ENCODE results near the gene GBX2. TPM values are rescaled to one million over a fixed set of nuclear protein-coding genes. Genes with fewer than 3 reads are reported as not detected.
A peak's percentile ranks its signal among the peaks of the same experiment; 100 is the strongest.

GBX2 gene
- total and polyA plus RNA-seq, 3 donors from 2014 or later, result 0.47 to 0.90 (median 0.56) TPM

DNA sequence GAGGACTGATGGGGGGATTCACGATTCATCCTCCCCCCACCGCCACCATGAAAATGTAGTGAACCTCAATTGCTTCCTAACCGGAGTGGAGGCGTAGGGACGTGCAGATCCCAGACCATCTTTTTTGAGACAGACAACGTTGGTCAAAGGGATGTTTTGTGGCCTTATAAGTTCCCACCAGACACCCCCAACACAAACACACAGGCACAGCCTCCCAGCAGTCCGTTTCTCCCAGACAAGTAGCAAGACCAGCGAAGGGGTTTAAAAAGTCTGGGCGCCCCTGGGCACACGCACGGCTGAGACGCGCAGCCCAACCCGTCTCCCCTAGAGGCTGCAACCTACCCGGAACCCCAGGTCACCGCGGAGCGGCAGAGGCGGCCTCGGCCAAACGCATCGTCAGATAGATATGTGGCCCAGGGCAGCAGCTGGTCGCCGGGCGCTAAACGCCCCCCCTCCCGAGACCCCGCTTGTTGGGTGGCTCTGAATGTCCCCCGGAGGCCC is 1.3 kb downstream of the GBX2 start:
- DNase-seq, result no peak
- H3K4me3 ChIP-seq, result peak overlapping the region; percentile 6 to 47
- no peak for TF ChIP-seq POLR2A (IDR thresholded peaks at IDR 0.05)
- TF ChIP-seq, protein P1, sequence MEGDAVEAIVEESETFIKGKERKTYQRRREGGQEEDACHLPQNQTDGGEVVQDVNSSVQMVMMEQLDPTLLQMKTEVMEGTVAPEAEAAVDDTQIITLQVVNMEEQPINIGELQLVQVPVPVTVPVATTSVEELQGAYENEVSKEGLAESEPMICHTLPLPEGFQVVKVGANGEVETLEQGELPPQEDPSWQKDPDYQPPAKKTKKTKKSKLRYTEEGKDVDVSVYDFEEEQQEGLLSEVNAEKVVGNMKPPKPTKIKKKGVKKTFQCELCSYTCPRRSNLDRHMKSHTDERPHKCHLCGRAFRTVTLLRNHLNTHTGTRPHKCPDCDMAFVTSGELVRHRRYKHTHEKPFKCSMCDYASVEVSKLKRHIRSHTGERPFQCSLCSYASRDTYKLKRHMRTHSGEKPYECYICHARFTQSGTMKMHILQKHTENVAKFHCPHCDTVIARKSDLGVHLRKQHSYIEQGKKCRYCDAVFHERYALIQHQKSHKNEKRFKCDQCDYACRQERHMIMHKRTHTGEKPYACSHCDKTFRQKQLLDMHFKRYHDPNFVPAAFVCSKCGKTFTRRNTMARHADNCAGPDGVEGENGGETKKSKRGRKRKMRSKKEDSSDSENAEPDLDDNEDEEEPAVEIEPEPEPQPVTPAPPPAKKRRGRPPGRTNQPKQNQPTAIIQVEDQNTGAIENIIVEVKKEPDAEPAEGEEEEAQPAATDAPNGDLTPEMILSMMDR (IDR thresholded peaks at IDR 0.05), result no peak
- H3K27ac ChIP-seq, result no peak overlapping the region
- WGBS, 2 donors, result 4 to 6% methylated on average over 6 to 28 of the region's 29 CpGs
- no peaks in the 10 kb centered on the region for H3K9me3 ChIP-seq
- H3K36me3 ChIP-seq (ENCODE audit: low read depth, missing control alignments), result no peaks in the 10 kb centered on the region
- intact Hi-C loops (cut with DNase I; ENCODE audit: low total_unique reads), result loop anchor here (10.0 kb wide), 1 partner anchor 392 kb away; no protein-coding TSS in a partner anchor
- peaks cover 15% of the 10 kb centered on the region for H3K4me1 ChIP-seq
- no peaks in the 10 kb centered on the region for H3K27me3 ChIP-seq

DNA sequence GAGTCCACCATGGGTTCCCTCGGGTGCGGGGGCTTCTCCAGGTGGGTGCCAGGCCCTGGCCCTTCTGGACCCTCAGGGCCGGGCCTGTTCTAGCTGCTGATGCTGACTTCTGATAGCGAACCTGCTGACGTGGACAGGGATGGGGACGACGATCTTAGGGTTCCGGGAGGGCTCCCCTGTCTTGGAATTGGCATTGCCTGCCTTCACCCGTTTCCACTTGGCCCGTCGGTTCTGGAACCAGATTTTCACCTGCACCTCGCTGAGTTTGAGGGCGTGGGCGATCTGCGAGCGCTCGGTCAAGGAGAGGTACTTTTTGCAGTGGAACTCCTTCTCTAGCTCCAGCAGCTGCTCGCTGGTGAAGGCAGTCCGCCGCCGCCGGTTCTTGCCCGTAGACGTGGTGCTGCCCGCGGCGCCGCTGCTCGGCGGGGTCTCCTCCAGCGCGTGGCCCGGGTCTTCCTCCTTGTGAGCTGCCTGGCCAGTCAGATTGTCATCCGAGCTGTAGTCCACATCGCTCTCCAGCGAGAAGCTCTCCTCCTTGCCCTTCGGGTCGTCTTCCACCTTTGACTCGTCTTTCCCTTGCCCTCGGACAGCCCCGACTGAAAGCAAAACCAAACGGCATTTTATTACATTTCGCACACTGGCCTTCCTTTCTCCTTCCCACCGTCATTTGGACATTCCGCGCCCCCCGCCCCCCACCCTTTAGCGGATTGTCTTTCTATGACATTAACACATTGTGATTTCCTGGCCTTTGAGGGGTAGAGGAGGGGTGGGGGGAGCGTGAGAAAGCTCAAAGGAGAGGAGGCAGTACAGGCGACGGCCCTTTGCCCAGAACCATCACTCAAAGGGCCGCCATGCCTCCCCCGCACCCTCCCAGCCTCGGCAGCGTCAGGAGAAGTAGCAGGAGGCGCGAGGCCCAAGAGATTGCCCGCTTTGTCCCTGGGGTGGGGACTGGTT is 2.1 kb downstream of the GBX2 start:
- H3K27ac ChIP-seq, result no peak overlapping the region
- H3K36me3 ChIP-seq (ENCODE audit: low read depth, missing control alignments), result no peaks in the 10 kb centered on the region
- intact Hi-C loops (cut with DNase I; ENCODE audit: low total_unique reads), result loop anchor here (10.0 kb wide), 1 partner anchor 391 kb away; no protein-coding TSS in a partner anchor
- H3K4me1 ChIP-seq, result peaks cover 15% of the 10 kb centered on the region
- 13 to 15% methylated on average over 43 to 54 of the region's 58 CpGs for WGBS, 2 donors
- H3K9me3 ChIP-seq, result no peaks in the 10 kb centered on the region
- peak; percentile 33 for DNase-seq
- no peaks in the 10 kb centered on the region for H3K27me3 ChIP-seq
- H3K4me3 ChIP-seq, result no peak overlapping the region
- no peak for TF ChIP-seq POLR2A (IDR thresholded peaks at IDR 0.05)
- TF ChIP-seq, protein P1 (IDR thresholded peaks at IDR 0.05), result no peak

DNA sequence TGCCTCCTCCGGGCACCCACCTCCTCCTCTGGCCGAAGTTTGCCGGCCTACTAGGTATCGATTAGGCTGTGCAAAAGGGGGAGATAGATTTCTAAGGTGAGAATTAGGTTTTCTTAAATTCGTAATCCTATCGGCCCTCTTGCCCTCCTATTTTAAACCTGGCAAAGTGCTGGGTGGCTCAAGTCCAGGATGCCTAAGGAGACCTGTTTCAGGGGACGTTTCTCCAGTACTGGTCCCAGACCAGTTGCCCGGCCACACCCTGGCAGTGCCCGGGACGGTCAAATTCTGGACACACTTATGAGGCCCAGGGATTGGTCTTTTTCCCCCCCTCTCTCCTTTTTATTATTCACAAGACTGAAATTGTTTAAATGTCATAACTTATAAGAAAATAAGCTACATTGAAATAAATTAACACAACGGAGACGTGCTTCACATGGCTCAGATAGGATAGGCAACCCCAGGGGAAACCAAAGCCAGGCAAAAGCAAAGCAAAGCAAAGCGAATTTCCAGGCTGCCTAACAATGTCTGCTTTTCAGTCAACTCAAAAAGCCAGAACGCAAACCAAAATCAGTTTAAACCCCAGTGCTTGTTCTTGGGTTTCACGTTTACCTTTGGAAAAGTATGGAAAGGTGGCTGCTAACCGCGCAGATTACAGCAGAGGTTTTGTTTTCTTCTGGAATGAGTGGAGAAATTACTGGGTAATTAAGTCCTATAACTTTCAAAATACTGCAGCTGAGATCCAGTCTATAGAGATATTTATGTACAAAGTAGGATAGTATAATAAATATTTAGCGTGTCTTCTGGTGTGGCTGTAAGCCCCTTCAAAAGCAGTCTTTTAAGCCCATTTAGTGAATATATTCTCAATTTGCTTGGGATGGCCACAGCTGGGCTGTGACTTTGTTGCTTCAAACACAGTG is 3.0 kb downstream of the GBX2 start:
- WGBS, 2 donors, result 26 to 29% methylated on average over 18 of the region's 18 CpGs
- peak overlapping the region in 1 of 2 donors; percentile 52 for H3K4me3 ChIP-seq
- H3K9me3 ChIP-seq, result no peaks in the 10 kb centered on the region
- H3K36me3 ChIP-seq (ENCODE audit: low read depth, missing control alignments), result no peaks in the 10 kb centered on the region
- intact Hi-C loops (cut with DNase I; ENCODE audit: low total_unique reads), result loop anchor here (10.0 kb wide), 1 partner anchor 390 kb away; no protein-coding TSS in a partner anchor
- no peak for TF ChIP-seq POLR2A (IDR thresholded peaks at IDR 0.05)
- TF ChIP-seq, protein P1 (IDR thresholded peaks at IDR 0.05), result no peak
- H3K27me3 ChIP-seq, result no peaks in the 10 kb centered on the region
- no peak overlapping the region for H3K27ac ChIP-seq
- no peak for DNase-seq
- peaks cover 15% of the 10 kb centered on the region for H3K4me1 ChIP-seq

DNA sequence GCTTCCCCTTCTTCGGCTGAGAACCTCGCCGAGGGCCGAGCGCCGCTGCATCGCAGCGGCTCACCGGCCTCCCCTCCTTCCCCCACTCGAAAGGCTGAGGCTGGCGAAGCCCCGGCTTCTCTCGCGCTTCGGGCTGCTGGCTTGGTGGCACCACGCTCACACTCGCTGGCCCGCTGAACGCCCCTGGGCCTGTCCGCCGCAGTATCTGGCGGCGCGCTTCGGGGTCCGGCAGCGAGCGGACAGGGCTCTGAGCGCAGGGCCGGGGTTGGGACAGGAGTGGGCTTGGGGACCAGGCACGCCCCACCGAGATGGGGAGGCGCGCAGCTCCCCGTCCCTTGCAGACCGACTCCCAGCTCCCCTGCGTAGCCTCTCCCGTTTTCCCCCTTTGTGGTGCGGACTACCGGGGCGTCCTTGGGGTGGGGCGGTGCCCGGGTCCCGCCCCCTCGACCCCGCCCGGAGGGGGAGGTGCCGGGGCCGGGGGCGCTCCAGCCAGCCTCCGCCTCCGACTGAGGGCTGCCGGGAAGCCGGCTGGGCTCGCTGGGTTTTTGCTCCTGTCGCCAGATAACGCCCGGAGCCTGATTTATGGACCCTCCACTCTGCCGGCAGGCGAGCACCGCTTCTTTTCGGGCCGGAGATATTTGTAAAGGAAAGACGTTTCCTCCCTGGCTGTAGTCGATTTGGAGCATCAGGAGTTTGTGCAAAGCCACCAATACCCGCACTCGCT is 3.8 kb downstream of the GBX2 start:
- TF ChIP-seq POLR2A (IDR thresholded peaks at IDR 0.05), result no peak
- TF ChIP-seq, protein P1 (IDR thresholded peaks at IDR 0.05), result no peak
- DNase-seq, result no peak
- intact Hi-C loops (cut with DNase I; ENCODE audit: low total_unique reads), result loop anchor here (10.0 kb wide), 1 partner anchor 390 kb away; no protein-coding TSS in a partner anchor
- H3K9me3 ChIP-seq, result no peaks in the 10 kb centered on the region
- no peak overlapping the region for H3K27ac ChIP-seq
- no peaks in the 10 kb centered on the region for H3K36me3 ChIP-seq (ENCODE audit: low read depth, missing control alignments)
- H3K4me3 ChIP-seq, result peak overlapping the region; percentile 18 to 52
- H3K27me3 ChIP-seq, result no peaks in the 10 kb centered on the region
- 0% methylated on average over 7 to 29 of the region's 67 CpGs for WGBS, 2 donors
- peaks cover 15% of the 10 kb centered on the region for H3K4me1 ChIP-seq

Data from testis (tissue), 3 donors.